NCI-H1694 treated with DMSO at 0.1 percent for 48 hours (cell line): ENCODE data around the gene GRHL3.

Experiments
- DNase-seq: peaks from one replicate; lab custom pipeline; 2025; lab: John Stamatoyannopoulos, UW

GRHL3 gene

GRCh38 chr1:24343412-24344089 lies 24.4 kb downstream of the GRHL3 start:
- DNase-seq: no peak

DNA sequence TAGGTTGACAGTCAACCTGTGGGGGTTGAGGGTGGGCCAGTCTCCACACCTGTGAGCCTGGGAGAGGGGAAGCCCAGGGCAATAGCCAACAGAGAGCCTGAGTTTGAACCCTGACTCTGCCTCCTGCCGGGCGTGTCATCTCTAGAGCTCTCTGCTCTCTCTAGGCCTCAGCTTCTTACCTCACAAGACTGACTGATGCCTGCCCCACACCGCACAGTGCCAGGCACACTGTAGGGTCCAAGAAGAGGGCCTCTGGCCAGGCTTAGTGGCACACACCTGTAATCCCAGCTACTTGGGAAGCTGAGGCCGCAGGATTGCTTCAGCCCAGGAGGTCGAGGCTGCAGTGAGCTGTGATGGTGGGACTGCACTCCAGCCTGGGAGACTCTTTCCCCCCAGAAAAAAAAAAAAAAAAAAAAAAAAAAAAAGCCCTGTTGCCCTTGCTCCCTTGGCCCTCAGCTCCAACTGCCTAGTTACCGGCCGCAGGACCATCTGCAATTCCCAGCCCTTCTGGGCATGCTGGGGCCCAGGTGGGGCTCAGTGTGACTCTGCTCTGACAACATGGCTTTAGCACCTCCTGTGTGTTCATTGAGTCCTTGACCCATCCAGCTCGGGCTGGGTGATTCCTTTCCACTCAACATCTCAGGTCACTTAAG lies 25.1 kb downstream of the GRHL3 start:
- DNase-seq: no peak

- DNase-seq: no peak
Observed at GRCh38 chr1:24345334-24345733, 26.2 kb downstream of the GRHL3 start.

DNA sequence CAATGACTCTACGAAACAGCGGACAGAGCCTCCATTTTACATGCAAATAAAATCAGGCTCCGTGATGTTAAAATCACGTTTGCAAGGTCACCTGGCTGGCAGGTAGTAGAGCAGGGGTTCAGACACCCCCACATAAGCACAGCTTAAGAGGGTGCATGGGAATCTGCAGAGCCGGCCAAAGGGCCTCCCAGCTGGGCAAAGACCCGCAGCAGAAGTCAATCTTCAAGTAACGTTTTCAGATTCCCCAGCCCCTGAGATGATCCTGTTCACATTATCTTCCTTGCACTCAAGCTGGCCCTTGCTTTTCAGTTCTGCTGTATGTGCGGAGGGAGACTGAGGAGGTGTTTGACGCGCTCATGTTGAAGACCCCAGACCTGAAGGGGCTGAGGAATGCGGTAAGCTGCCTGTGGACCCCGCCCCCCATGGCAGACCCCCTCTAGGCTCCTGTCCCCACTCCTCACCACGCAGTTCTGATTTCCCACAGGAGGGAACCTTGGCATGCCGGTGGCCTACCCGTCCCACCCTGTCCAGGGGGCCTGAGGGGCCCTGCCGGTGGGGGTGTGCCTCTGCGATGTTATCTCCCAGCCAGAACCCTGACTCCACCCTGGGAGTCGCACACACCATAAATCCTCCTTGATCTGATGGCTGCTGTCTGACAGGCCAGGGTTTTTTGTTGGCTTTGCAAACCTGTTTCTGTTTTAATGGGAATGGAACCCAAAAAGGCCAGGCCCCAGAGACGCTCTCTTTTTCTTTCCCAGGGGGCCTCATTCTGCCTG lies 28.2 kb downstream of the GRHL3 start:
- DNase-seq: no peak

DNA sequence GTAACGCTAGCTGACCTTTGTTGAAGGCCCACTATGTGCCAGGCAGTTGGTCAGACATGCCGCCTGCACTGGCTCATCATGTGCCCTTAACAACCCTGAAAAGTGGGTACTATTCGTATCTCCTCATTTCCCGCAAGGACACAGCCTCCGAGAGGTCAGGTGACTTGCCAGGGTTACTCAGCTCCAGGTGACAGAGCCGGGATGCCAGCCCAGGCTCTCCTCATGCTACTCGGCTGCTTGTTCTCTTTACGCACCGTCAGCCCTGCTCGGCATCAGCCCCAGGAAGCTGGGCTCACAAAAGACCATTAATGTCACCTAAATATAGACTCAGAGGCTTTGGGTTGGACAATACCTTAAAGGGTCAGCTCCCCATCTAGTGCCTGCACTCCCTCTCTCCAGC lies 29.0 kb downstream of the GRHL3 start:
- no peak for DNase-seq

DNA sequence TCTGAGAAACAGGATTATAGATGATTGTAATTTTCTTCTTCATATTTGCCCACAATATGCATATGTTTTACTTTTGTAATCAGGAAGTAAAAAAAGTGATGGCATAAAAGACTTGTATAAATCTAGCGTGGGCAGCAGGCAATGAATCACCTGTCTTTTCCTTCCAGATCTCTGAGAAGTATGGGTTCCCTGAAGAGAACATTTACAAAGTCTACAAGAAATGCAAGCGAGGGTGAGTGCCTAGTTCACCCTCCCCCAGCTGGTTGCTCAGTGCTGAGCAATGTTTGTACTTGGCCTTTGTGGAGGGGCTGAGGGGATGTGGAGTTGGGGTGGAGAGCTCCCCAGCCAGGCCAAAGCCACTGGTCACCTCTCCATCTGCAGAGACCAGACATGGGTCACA lies 30.7 kb downstream of the GRHL3 start:
- DNase-seq: no peak

DNA sequence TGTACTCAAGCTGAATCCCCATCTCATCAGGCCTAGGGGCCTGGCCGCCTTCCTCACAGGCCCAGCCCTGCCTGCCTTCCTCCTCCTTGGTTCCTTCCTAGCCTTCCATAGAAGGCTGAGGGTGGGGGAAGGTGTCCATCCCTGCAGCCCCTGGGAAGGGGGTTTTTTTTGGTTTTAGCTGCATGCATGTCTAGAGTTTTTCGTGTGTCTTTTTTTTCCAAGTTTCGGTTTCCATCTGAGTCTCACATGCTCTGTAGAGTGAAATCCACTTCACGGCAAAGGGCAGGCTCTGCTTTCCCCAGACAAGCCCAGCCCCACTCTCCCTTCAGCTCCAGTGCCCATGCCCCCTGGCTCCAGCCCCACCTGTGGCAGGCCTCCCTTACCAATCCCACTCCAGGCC lies 32.1 kb downstream of the GRHL3 start:
- DNase-seq: no peak

DNA sequence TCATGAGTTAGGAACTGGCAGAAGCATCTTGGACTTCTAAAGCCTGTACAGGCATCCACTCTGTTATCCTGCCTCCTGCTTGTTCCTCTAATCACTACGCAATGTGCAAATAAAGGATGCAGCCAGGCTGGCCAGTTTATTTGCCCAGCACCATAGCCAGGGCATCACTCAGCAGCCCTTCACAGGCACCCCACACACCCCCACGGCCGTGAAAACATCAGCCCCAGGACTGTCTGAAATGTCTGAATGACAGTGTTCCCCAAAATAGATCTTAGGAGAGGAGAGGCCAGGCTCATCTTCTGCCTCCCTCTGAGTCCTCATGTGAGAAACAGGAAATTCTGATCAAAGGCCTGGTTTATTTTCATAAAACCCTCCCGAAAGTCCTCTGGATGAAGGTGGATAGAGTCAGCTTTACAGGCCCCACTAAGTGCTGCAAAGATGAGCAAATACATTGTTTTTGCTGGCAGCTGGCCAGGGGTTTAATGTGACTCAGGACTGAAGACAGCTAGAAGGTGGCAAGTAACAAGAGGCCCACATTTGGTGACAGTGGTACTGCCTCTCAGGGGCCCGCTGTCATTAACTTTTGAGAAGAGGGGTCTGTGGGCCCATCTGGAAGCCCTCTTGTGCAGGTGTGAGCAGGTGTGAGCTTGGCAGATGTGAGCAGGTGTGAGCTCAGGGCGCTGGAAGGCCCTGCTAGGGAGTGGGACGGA lies 32.9 kb downstream of the GRHL3 start:
- no peak for DNase-seq

GRCh38 chr1:24353292-24353891 lies 34.2 kb downstream of the GRHL3 start:
- DNase-seq: no peak

DNA sequence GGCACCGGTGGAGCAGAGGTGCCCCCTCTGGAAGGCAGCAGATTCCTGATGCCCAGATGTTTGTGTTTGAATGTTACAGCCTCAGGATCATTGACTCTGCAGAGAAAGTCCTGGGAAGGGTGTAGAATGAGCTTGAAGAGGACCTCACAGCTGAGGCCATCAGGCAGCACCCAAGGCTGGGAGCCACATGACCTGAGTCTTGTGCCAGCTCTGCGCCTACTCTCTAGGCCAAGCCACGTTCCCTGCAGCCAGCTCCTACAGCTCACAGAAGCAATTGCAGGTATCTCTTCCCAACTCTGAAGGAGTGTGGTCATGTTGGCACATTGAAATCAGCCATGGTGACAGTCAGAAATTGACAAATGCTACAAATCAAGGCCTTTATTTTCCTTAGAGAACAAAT lies 36.3 kb downstream of the GRHL3 start:
- no peak for DNase-seq

DNA sequence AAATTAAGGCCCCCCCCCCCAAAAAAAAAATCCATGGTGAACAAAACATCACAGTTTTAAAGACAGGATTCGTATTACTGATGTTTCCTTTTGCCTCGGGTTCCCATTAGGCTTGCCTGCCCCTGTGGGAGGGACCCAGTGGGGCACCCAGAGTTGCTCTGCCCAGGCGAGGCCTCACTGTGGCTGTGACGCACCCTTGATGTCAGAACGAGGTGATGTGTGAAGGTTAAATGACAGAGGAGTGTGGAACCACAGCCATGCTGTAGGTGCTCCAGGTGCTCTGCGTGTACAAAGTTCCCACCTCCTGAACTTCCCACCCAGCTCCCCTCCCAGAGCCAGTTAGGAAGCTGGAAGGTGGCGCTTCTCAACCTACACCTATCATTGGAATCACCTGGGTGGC lies 37.9 kb downstream of the GRHL3 start:
- DNase-seq: no peak

GRCh38 chr1:24360681-24361080 lies 41.5 kb downstream of the GRHL3 start:
- no peak for DNase-seq

DNA sequence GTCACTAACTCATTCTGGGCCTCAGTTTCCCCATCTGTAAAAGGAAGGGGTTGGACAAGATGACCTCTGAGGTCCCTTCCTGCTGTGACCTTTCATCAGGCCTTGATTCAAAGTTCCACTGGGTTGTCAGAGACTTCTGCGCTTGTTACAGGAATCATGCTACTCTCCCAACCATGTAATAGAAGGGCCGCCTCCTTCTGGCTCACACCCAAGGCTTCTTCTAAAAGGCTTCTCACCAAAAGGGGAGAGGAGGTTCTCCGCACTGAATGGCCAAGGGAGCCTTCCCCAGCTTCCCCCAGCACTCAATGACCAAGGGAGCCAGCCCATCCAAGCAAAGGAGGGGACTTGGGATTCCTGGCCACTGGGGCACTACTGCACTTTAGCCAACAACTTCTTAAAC lies 42.7 kb downstream of the GRHL3 start:
- DNase-seq: no peak

GRCh38 chr1:24362396-24362795 lies 43.2 kb downstream of the GRHL3 start:
- DNase-seq: no peak

- DNase-seq: no peak
Observed at GRCh38 chr1:24362982-24363614, 43.9 kb downstream of the GRHL3 start.

GRCh38 chr1:24363994-24364393 lies 44.8 kb downstream of the GRHL3 start:
- DNase-seq: no peak

- DNase-seq: no peak
Observed at GRCh38 chr1:24364605-24364974, 45.4 kb downstream of the GRHL3 start.

- peak; percentile 38 for DNase-seq
Observed at GRCh38 chr1:24364975-24365678, 46.0 kb downstream of the GRHL3 start.

DNA sequence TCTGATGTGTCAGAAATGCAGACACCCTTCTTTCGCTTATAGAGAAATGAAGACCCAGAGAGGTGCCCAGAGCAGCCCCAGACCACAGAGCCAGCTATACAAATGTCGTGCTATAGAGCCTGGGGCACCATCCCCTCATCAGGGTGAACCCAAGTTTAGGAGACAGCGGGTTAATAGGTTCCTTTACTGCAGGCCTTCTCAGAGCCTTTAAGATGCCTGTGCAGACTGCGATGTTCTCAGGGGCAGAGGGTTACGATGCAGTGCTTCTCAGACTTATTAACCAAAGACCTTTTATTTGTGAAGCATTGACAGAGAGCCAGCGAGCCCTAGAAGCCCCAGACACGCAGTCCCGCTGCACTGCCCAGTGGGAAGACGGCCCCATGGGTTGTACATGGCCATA lies 47.5 kb downstream of the GRHL3 start:
- no peak for DNase-seq

GRCh38 chr1:24369199-24369598 lies 50.0 kb downstream of the GRHL3 start:
- DNase-seq: no peak

DNA sequence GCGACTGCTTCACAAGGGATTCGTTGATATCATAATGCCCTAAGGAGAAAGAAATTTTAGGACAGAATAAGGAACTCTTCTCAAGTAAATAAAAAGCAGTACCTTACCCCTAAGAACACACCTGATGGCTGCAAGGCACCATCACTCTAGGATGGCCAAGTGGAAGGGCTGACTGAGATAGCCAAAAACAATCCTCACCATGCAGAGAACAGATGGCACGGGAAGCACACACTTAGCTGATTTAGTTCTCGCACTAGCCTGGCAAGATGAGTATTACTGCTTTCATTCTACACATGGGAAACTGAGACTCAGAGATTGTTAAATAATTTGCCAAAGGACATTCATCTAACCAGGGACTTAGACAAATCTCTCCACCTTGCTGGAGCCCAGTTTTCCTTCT lies 50.6 kb downstream of the GRHL3 start:
- DNase-seq: peak; percentile 29
